ENCODE measurements around the gene PALLD.
A peak's percentile ranks its signal among the peaks of the same experiment; 100 is the strongest.

The PALLD gene

GRCh38 chr4:168551211-168551610 lies 54.4 kb downstream of the PALLD start:
- H3K4me3 ChIP-seq (ENCODE audit: control insufficient read depth, low read depth, low read length) = no peak overlapping the region
- no peak for TF ChIP-seq CTCF (IDR thresholded peaks at IDR 0.05; ENCODE audit: control insufficient read depth, insufficient read depth, low read depth, low read length, missing control alignments)
- DNase-seq (ENCODE audit: low read depth) = peak; percentile 79

- H3K4me3 ChIP-seq (ENCODE audit: control insufficient read depth, low read depth, low read length) = no peak overlapping the region
- no peak for DNase-seq (ENCODE audit: low read depth)
- TF ChIP-seq CTCF (IDR thresholded peaks at IDR 0.05; ENCODE audit: control insufficient read depth, insufficient read depth, low read depth, low read length, missing control alignments) = no peak
Measured at GRCh38 chr4:168551945-168552695, 55.3 kb downstream of the PALLD start.

GRCh38 chr4:168553714-168554370 lies 57.0 kb downstream of the PALLD start:
- no peak overlapping the region for H3K4me3 ChIP-seq (ENCODE audit: control insufficient read depth, low read depth, low read length)
- no peak for TF ChIP-seq CTCF (IDR thresholded peaks at IDR 0.05; ENCODE audit: control insufficient read depth, insufficient read depth, low read depth, low read length, missing control alignments)
- no peak for DNase-seq (ENCODE audit: low read depth)

GRCh38 chr4:168555437-168555836 lies 58.6 kb downstream of the PALLD start:
- no peak for TF ChIP-seq CTCF (IDR thresholded peaks at IDR 0.05; ENCODE audit: control insufficient read depth, insufficient read depth, low read depth, low read length, missing control alignments)
- DNase-seq (ENCODE audit: low read depth) = no peak

GRCh38 chr4:168557658-168558057 lies 60.8 kb downstream of the PALLD start:
- DNase-seq (ENCODE audit: low read depth) = no peak
- TF ChIP-seq CTCF (IDR thresholded peaks at IDR 0.05; ENCODE audit: control insufficient read depth, insufficient read depth, low read depth, low read length, missing control alignments) = no peak
- no peak overlapping the region for H3K4me3 ChIP-seq (ENCODE audit: control insufficient read depth, low read depth, low read length)

More at GRCh38 chr4:168555437-168555836, 58.6 kb downstream of the PALLD start:
- H3K4me3 ChIP-seq (ENCODE audit: control insufficient read depth, low read depth, low read length) = no peak overlapping the region

- TF ChIP-seq CTCF (IDR thresholded peaks at IDR 0.05; ENCODE audit: control insufficient read depth, insufficient read depth, low read depth, low read length, missing control alignments) = no peak
- DNase-seq (ENCODE audit: low read depth) = no peak
- H3K4me3 ChIP-seq (ENCODE audit: control insufficient read depth, low read depth, low read length) = no peak overlapping the region
Measured at GRCh38 chr4:168558599-168558998, 61.7 kb downstream of the PALLD start.
